Activated CD8-positive, alpha-beta memory T cell treated with anti-CD3 and anti-CD28 coated beads for 48 hours (primary cell): ENCODE data around the gene ARHGAP23.
"Not testable (repeated sequence)": the region's sequence is repeated elsewhere in the genome, so short reads cannot be mapped to it uniquely, and the experiment has no call there.

Experiments used
- DNase-seq, 3 experiments: peaks; one replicate each; pipeline ENCODE4 v3.0.0-alpha.2; 2020; ENCODE audit warnings: low read depth in 2 of 3, low spot score in 2 of 3

The ARHGAP23 gene

DNA sequence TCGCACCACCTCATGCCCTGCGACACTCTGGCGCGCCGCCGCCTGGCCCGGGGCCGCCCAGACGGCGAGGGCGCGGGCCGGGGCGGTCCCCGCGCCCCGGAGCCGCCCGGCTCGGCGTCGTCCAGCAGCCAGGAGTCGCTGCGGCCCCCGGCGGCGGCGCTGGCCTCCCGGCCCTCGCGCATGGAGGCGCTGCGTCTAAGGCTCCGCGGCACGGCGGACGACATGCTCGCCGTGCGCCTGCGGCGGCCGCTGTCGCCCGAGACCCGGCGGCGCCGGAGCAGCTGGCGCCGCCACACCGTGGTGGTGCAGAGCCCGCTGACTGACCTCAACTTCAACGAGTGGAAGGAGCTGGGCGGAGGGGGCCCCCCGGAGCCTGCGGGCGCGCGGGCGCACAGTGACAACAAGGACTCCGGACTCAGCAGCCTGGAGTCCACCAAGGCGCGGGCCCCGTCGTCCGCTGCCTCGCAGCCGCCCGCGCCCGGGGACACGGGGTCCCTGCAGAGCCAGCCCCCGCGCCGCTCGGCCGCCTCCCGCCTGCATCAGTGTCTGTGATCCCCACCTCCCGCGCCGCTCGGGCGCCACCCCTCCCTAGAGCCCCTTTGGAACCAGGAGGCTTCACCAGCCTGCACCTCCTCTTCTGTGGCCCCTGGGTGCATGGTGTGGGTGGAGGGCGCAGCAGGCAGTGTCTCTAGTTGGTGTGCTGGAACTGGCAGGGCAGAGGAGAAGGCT lies 82.3 kb downstream of the ARHGAP23 start:
- DNase-seq: no peak

DNA sequence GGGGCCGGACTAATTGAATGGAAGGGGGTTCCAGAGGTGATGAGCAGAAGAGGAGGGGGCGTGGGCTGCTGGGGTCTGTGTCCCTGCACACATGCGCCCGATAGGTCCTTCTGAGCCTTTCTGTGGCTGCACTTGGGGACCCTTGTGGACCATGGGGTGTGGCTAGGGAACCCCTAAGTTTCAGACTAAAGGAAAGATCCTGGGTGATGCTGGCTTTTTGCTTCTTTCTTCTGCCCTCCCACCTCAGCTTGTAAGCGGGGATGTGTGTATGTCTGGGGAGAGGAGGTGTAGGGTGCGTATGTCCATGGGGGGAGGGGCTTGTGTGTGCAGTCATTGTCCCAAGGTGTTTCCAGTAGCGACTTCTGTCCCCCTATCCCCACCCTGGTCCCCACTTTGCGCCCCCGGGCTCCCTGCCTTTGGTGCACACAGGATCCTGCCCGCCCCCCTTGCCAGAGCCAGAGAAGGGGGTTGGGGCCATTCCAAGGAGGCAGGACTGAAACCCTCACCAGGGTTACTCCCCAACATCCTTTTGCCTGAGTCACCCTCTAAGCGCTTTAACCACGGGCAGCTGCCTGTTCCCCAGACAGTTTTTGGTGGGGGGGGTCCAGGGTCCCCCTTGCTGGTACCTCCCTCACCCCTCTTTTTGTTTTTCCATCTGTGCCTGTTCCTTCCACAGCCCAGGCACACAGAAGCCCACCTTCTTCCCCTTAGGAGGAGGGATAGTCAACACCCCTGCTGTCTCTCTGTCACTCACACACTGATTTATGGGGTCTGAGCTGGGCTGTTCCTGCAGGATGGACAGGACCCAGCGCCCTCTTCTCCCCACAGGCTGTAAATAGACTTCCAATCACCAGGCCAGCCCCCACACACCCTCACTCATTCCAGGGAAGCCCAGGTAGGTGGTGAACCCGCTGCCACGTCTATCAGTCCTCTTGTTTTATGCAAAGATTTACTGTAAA lies 83.2 kb downstream of the ARHGAP23 start:
- no peak for DNase-seq

DNA sequence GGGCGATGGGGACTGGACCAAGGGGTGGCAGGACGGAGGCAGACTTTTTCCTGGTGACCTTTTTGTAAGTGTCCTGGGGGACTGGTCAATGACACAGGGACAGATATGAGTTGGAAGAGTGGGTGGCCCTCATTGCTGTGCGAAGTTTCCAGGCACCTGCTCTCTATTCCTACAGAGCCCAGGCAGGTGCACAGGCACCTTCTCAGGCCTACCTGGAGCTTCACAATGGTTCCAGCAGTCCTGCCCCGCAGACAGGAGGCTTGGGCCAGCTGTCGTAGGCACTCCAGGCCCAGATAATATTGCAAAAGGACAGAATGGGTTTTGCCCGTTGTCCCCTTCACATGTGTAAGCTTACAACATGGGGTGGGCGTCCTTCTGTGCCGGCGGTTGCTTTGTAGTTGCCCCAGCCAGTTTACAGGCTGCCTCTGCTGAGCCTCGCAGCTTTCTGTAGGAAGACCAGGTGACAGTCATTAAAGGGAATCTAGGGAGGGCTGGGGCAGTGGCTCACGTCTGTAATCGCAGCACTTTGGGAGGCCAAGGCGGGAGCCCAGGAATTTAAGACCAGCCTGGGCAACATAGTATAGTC lies 84.3 kb downstream of the ARHGAP23 start:
- DNase-seq: no peak

DNA sequence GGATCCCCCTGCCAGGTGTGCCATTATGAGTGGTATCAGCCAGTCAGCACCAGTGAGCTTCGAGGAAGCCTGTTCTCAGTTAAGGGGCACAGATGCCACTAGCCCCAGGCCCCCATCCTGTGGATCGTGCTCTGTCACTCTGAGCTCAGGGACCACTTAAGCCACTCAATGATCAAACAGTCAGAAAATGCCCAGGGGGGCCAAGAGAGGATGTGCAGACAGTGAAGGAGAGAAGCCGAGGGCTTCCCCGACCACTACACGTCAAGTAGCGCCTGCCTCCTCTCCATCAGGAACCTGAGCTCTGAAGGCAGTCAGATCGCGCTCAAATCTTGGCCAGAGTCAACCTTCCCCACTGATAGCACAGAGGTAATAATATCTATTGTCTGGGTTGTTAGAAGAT lies 98.3 kb downstream of the ARHGAP23 start:
- DNase-seq: not testable (repeated sequence)

DNA sequence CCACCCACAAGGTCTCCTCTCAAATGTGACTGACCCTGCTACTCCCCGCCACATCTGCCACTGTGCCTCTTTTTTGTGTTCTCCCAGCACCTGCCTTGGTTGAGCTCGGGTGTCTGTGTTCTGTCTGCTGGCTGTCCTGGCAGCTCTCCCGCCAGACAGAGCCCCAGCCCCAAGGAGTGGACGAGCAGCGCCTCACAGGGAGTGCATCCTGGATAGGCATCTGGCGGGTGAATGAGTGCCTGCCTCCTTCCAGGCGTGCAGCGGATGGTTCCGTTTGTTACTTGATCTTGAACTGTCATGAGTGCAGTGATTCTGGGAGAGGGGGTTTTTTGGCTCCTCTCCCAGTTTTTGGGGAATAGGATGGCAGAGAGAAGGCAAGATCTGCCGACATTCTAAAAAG lies 99.9 kb downstream of the ARHGAP23 start:
- DNase-seq: not testable (repeated sequence)

DNA sequence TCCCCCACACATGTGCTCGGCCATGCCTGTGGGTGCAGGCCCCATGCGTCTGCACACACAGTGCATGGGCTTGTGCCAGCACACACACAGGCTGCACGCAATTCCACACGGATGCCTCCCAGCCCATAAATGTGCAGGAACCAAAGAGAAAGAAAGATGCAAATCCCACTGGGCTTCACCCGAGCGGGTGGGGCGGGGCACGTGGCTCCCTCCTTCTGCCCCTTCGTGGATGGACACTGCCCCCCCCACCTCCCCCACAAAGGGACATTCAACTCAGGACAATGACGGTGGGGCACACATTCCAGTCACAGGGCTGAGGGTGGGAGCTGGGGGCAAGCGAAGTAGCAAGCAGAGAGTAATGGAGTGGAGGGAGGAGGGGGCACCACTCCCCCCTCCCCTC lies 102.6 kb downstream of the ARHGAP23 start:
- not testable (repeated sequence) for DNase-seq

DNA sequence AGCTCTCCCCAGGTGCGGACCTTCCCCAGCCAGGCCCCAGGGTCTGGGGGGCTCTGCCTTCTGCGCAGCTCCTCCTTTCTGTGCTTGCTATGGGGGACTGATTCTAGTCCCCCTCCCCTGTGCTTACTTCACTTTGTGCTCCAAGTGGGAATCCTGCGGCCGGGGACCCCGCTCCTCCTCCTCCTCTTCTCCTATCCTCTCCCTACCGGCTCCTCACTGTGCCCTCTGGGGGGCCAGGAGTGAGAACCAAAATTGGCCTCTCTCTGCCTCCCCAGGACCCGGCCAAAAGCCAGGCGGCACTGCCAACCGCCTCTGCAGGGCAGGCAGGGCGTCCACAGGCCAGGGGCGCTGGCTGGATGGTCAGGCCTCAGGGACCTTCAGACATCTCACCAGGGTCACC lies 103.5 kb downstream of the ARHGAP23 start:
- not testable (repeated sequence) for DNase-seq

DNA sequence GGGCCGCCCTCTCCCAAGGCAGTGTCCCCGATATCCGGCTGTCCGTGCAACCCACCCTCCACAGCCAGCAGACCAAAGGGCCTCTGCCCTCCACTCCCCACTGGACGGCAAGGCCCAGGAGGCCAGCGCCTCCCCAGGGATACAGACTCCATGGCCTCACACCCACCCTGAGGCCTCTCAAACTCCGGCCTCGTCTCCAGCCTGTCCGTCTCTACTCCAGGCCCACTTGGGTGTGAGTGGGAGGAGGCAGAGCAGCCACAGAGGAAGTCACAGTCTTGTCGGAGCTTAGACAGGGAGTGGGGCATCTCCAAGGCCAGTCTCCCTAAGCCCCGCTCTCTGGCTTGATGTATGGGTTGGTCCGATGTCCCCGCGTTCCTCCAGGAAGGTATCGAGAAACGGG lies 104.2 kb downstream of the ARHGAP23 start:
- DNase-seq: no peak

DNA sequence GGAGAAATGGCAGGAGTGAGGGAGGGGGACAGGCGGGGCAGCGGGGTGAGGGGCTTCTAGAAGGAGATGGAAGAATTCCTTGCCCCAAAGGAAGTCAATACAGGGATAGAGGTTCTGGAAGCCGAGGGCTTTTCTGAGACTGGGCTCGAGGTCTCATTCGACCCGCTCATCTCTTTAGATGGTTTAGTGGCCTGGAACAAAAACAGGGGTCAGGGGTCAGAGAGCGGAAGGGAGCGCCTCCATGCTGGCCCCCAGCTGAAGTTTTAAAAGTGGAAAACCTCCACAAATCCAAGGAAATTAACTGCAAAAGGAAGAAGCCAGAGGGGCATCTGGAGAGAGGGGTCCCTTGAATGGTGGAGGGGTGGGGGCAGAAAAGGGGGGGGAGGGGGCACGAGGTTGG lies 105.0 kb downstream of the ARHGAP23 start:
- DNase-seq: no peak

DNA sequence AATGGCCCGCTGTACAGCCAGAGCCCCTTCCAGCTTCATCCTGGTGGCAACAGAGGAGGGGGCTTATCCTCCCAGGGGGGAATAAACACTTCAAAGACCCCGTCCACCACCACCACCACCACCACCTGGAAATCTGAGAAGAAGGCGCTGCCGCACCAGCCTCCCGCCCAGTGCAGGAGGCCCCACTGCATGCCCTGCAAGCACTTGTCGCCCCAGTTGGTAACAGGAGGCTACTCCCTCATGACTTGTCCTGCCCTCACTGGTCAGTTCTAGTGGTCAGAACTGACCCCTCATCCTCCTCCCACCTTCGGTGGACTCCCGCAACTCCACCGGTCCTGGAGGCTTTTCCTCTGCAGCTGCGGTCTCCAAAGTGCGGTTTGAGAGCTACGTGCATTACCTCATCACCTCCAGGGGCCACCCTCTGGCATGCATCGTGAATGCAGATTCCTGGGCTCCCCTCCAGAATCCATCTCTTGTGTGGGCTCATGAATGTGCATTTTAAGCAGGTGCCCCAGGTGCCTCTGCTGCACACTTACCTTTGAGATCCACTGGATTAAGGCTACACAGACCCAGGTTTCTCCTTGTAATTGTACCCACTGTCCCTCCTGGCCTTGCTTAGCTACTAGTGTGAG lies 105.7 kb downstream of the ARHGAP23 start:
- no peak for DNase-seq

DNA sequence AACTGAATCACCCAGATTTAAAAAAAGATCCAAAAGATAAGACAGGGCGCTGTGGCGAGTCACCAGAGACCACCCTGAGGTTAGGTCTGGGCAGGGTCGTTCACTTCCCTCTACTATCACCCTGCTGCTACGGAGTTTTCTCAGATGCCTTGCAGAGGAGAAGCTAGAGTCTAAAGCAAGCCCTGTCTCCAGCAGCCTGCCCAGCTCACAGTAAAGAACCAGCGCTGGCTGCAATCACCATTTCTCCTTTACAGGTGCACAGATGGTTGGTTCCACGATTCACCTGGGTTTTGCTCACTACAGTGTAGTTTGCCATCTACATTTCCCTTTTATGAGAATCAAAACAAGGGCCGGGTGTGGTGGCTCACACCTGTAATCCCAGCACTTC lies 106.2 kb downstream of the ARHGAP23 start:
- DNase-seq: no peak

DNA sequence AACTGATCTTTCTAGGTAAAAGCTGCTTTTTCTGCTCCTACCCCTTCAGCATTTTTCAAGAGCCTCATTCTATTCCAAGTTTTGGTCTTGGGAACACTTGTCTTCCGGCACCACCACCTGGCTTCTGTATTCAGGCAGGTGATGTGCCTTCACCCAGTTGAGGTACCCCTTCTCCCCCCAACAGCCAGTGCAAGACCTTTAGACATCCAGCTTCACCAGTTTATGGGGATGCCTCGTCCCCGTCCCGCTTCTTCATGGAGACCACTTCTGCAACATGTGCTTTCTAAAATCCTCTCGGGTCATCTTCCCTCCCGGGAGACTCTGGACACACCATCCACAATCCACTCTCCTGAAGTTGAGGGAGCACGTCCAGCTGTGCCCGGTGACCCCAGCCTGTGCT lies 107.6 kb downstream of the ARHGAP23 start:
- no peak for DNase-seq

DNA sequence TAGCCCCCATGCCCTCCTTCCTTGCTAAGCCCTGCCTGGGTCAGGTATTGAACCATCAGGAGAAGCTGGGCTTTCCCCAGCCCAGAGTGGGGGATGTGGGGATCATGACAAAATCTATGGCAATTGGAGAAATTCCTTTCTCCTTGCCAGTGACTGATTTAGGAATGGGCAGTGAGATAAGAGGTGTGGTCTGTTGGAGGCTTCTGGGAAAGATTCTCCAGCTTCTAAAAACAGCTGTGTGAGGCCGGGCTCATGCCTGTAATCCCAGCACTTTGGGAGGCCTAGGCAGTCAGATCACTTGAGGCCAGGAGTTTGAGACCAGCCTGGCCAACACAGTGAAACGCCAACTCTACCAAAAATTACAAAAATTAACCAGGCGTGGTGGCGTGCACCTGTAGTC lies 108.4 kb downstream of the ARHGAP23 start:
- no peak for DNase-seq

DNA sequence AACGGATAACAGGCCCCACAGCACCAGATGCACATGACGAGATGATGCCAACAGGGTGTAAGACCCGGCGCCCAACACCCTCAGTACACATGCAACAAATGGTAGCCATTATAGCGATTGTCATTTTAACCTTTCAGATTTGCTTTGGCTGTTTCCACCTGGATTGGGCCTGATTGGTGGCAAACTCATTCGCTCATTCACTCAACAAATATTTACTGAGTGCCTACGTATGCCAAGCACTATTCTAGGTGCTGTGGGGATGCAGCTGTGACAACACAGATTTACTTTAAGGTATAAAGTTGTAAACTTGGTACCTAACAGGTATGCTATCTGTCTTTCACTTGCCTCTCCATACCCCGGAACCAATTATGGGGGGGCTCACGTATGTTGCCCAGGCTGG lies 110.6 kb downstream of the ARHGAP23 start:
- DNase-seq: no peak

DNA sequence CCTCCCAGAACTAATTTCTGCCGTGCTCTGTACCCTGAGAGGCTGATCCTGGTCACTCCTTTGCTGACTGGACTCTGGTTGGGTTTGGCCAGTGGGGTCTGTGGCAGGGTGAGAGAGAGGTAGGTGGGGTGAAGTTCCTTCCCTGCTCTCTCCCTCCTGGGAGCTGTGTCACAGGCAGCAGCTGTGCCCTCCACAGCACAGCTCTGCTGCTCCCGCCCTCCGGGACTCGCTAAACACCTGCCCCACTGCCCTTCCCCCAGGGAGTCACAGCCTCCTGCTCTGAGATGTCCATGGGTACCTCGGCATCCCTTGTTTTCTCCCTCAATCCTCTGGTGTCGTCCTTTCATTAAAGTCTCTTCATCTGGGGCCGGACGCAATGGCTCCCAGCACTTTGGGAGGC lies 111.1 kb downstream of the ARHGAP23 start:
- no peak for DNase-seq

DNA sequence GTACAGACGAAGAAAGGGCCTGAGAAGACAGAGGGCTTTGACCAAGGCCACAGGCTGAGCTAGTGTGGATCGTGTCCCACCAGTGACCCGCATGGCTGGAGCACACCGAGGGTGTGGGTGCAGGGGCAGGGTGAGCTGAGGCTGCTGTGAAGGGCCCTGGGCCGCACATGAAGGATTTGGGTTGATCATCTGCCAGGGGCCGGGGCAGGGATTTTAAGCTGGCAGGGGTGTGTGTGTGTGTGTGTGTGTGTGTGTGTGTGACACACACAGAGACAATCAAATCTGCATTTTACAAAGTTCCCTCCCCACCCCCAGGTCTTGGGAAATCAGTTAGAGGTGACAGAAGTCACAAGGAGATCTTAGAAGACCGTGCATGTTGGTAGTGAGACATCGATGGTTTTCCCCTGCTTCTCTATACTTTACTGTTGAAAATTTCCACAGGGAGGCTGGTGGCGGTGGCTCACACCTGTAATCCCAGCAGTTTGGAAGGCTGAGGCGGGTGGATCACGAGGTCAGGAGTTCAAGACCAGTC lies 112.3 kb downstream of the ARHGAP23 start:
- no peak for DNase-seq

DNA sequence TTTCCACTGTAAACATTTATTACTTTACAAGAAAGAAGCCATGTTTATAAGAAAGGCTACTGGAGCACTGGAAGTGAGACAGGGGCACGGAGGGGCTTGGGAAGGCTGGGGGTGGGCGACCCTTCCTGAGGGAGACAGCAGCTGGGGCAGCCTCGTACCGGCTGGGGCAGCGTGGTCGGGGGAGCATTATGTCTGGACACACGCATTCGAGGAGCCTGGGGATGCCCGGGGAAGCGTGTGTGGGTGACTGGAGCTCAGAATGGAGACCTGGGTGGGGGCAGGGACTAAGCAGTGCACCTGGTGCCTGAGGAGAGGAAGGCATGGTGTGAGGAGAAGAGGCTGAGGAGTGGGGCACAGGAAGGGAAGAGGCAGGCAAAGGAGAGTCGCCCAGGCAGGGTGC lies 113.0 kb downstream of the ARHGAP23 start:
- DNase-seq: no peak

DNA sequence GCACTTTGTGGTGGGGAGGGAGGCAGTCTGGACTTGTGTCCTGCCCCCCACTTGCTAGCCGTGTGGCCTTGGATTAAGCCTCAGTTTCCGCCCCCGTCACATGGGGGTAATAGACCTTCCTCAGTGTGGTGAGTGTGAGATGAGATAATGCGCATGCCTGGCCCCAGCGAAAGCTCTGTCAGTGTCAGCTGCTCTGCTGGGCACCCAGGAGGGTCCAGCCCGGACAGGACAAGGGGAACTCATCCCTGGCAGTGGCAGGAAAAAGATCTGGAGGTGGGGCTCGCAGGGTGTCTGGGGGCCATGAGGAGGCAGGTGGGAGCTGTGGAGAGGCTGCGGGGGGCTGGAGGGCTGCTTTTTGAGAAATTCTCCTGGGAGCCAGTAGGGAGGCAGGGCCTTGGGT lies 114.0 kb downstream of the ARHGAP23 start:
- DNase-seq: no peak

DNA sequence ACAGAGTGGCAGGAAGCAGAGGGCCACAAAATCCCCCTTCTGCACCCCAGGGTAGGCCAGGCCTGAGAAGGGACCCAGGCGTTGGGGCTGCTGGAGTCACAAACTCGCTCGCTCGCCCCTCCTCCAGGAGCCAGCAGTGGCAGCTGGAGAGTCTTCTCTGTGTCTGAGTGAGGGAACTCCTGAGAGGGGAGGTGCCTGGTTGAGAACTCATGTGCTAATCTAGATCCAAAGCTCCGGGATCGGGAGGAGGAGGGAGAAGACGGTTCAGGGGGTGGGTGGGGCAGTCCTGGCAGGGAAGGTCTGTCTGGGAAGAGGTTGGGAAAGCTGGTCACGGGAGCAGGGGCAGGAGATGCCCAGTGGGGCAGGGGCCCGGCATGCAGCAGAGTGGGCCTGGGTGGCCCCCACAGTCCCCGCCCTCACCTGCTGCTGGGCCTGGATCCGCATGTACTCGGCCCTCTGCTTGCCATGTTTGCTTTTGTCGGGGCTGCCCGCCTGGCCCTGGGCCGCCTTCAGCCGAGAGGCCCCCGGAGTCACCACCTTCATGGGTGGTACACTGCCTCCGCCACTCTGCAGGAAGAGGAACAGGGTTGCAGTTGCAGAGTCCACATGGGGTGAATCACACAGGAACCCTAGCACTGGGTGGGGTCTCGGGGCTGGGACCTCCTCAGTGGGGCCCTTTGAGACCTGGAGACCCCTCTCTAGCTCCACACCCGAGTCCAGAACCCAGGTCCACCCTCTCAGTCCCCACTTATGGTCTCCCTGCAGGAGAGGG lies 115.3 kb downstream of the ARHGAP23 start:
- DNase-seq: no peak

DNA sequence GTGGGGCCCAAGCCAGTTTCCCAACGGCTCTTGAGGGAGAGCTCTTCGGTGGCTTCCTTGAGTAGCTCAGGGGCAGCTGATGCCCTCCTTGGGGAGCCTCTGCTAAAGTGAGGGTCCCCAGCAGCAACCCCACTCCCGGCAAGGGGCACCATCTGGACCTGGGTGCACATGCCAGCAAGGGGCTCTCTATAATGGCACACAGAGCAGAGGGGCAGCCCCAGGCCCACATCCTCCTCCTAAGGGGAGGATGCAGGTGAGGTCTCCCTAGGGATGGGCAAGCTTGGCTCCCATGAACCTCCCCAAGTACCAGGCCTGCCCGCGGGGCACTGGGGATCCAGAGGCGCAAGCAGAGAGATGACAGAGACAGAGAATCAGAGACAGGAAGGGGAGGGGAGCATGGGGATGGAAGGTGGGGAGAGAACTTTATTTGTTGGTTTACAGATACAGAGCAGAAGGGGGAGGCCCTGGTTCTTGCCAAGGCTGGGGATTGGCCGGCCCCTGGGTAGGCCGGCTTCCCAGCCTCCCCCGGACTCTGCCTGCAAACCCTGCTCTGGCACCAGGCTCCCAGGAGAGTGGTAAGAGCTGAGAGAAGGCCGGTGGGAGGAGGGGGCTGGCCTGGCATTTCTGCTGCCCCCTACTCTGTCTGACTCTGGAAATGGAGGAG lies 116.0 kb downstream of the ARHGAP23 start:
- no peak for DNase-seq
